DND-41 (cell line): Measurements from ENCODE around the gene PMAIP1.

Experiments used
- EZH2 ChIP-seq: IDR thresholded peaks from 3 replicates; pipeline ENCODE4 v1.6.1; 2012; ENCODE audit warnings: borderline replicate concordance, low read depth, mild to moderate bottlenecking, moderate library complexity, low read length, inconsistent platforms; ENCODE audit not compliant: severe bottlenecking
- TF ChIP-seq, protein P1 (sequence below): IDR thresholded peaks from 2 replicates; pipeline ENCODE4 v1.5.1; 2012; ENCODE audit warnings: borderline replicate concordance, low read length, moderate library complexity, mild to moderate bottlenecking; ENCODE audit not compliant: poor library complexity, severe bottlenecking; ENCODE audit errors: extremely low read depth

DNA sequence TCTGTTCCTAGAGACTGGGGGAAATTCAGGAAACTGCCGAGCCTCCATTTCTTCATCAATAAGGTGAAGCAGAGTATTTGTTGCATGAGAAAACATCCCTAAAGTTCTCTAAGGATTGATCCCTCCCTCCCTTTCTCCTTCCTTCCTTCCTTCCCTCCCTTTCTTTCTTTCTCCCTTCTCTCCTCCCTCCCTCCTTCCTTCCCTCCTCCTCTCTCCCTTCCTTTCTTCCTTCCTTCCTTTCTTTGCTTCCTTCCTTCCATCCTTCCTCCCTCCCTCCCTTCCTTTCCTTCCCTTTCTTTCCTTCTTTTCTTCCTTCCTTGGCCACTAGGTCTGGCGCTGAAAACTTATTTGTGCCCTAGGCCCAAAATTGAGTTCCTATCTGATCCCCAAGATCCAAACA, 47.2 kb upstream of the PMAIP1 start:
- TF ChIP-seq, protein P1, sequence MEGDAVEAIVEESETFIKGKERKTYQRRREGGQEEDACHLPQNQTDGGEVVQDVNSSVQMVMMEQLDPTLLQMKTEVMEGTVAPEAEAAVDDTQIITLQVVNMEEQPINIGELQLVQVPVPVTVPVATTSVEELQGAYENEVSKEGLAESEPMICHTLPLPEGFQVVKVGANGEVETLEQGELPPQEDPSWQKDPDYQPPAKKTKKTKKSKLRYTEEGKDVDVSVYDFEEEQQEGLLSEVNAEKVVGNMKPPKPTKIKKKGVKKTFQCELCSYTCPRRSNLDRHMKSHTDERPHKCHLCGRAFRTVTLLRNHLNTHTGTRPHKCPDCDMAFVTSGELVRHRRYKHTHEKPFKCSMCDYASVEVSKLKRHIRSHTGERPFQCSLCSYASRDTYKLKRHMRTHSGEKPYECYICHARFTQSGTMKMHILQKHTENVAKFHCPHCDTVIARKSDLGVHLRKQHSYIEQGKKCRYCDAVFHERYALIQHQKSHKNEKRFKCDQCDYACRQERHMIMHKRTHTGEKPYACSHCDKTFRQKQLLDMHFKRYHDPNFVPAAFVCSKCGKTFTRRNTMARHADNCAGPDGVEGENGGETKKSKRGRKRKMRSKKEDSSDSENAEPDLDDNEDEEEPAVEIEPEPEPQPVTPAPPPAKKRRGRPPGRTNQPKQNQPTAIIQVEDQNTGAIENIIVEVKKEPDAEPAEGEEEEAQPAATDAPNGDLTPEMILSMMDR, result no peak
- TF ChIP-seq EZH2, result no peak
